Occipital lobe (tissue), 2 donors: Measurements from ENCODE around the gene TMEM179B. TPM values are rescaled to one million over a fixed set of nuclear protein-coding genes. Genes with fewer than 3 reads are reported as not detected.
"Not testable (repeated sequence)": the region's sequence is repeated elsewhere in the genome, so short reads cannot be mapped to it uniquely, and the experiment has no call there.

Experiments
- DNase-seq: peaks from one replicate; lab custom pipeline; 2025; lab: John Stamatoyannopoulos, UW
- total RNA-seq: library from RNA; depleted of rRNA; stranded (reverse); fragments of >200 nt; gene quantifications from one replicate; pipeline ENCODE4 v1.2.3, GENCODE V29; 2014

Gene TMEM179B, protein sequence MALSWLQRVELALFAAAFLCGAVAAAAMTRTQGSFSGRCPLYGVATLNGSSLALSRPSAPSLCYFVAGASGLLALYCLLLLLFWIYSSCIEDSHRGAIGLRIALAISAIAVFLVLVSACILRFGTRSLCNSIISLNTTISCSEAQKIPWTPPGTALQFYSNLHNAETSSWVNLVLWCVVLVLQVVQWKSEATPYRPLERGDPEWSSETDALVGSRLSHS
- 20.9 TPM for total RNA-seq

DNA sequence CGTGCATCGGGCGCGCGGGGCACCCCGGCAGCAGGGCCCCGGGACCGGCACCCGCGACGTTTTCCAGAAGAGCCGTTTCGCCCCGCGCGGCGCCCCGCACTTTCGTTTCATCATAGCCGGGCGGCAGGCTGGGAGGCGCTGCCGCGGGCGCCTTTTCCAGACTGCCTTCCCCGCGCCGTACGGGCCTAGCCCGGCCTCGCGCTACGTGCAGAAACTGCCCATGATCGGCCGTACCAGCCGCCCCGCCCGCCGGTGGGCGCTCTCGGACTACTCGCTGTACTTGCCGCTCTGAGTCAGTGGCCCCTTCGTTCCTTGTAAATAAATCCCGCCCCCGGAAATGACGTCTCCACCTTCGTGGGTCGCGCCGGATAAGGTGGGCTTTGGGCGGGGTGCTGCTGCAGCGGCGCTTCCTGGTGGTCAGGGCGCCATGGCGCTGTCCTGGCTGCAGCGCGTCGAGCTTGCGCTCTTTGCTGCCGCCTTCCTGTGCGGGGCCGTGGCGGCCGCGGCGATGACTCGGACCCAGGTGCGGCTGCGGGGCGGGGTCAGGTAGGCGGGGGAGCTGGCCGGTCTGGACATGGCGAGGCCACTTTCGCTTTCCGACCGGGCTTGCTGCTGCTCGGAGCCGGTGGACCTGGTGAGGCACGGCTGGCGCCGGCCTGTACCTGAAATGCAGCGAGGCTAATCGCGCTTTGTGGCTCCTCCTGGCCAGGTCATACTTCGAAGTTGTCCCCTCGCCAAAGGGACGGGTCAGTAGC, at the start of gene TMEM179B:
TSS of gene TMEM179B (plus strand) at position 398 of the 755 bp plus-strand sequence. CDS start at position 428, 30 bp downstream.
- peak; percentile 95 for DNase-seq

DNA sequence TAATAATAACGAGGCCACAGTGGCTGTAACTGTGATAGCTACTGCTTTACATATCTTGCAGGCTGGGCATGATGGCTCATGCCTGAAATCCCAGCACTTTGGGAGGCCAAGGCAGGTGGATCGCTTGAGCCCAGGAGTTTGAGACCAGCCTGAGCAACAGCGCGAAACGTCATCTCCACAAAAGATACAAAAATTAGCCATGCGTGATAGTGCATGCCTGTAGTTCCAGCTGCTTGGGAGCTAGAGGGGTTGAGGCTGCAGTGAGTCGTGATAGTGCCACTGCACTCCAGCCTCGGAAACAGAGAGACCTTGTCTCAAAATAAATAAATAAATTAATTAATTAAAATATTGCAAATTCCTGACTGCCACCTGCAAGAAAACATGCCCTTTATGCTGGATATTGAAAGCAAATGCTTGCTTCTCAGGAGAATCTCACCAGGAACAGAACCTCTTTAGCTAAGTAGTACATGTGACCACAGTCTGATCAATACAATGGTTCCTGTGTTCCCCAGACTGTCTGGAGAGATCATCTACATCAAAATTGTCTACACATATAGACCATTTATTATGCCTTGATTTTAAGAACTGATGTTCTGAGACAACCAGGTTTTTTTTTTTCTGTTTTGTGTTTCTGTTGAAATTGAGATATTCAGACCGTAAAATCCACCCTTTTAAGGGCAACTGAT, 39.6 kb upstream of the TMEM179B start:
- DNase-seq: no peak

DNA sequence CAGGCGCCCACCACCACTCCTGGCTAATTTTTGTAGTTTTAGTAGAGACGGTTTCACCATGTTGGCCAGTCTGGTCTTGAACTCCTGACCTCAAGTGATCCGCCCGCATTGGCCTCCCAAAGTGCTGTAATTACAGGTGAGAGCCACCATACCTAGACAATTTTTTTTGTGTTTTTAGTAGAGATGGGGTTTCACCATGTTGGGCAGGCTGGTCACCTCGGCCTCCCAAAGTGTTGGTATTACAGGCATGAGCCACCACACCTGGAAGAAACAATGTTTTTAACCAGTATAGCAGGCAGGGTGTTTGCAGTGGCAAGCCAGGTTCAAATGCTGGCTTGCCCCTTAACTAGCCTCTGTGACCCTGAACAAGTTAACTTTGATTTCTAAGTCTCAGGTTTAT, 37.3 kb upstream of the TMEM179B start:
- DNase-seq: not testable (repeated sequence)

DNA sequence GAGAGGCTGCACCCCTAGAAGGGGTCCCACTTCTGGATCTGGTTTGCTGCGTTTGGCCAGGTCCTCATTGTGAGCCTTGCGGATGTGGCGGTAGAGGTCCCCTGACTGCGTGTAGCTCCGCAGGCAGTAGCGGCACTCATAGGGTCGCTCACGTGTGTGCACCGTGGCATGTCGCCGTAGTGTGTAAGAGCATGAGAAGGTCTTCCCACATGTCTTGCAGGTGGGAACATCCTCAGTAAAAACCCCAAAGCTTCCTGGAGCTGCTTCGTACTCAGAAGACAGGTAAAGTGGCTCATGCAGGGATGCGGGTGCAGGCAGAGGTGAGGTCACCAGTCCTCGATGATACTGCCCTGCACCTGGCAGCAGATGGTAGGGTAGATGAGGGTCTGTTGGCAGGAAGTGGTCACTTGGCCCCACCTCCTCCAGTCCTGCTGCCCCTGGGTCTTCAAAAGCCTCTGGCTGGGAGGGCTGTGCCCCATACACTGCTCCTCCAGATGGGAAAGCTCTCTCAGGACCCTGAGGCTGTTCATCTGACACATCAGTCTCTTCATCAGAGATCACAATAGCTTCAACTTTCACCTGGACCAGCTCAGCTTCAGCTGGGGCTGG, 34.9 kb upstream of the TMEM179B start:
- no peak for DNase-seq

DNA sequence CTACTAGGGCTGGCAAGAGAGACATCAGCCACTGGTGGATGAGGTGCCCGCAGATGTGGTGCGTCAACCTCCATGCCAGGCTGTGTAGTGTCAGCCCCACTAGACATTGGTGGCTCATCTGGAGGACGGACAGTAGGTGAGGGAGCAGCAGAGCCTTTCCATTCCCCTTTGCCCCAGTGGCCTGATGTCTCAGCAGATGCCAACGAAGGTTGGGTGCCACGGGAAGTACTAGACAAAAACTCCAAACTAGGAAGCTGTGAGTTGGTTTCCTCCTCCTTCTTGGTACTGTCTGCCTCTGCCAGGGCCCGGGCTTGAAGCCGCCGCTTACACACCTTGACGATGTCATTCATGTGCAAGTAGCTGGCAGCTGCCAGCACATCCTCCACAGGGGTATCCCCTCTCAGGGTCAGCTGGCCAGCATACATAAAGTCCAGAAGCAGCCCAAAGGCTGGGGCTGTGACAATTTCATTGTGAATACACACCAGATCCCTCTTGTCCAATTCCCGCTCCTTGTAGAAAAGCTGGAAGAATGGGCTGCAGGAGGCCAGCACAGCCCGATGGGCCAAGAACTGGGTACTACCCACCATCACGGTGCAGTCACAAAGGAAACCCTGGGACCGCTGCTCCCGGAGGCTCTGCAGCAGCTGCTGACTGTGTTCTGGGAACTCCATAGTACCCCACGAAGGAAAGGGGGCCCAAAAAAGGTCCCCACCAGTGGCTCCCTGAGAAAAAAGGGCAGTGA, 34.0 kb upstream of the TMEM179B start:
- DNase-seq: no peak

DNA sequence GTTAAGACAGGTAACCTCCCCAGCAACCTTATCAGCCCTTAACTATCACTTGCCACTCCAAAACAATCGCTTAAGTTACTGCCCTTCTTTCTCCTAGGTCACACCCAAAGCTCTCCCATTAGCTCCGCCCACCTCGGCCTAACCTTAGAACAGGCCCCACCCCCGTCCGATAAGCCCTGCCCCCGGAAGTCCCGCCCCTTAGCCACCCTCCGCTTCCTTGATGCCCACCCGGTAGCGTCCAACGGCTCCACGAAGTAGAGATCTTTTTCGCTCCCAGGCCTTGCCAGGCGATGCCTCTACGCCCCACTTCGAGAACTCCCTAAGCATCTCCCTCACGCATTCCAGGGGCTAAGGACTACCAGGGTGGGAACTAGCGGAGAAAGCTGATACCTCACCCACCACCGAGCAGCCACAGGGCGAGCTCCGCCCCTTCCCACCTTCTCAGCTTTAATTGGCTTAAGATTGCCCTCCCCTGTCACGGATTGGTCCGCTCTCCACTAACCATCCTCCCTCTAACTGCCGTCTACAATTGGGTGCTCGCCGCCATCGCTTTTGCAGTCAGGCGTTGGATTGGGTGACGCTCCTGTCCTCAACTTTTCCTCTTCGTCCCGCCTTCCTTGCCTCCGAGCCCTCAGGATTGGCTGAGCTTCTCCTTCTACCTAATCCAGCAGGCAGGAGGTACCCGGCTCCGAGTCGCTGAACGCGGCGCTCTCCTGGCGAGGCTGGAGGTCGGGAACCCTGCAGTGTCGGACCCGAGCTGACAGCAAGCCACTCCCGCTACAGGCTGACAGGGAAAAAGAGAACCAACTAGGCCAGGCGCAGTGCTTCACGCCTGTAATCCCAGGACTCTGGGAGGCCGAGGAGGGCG, 33.2 kb upstream of the TMEM179B start, which contains the start of gene ZBTB3:
TSS of gene ZBTB3 (minus strand) at position 425 of the 868 bp plus-strand sequence. CDS start 496 bp downstream, outside the sequence.
- DNase-seq: peak; percentile 99

DNA sequence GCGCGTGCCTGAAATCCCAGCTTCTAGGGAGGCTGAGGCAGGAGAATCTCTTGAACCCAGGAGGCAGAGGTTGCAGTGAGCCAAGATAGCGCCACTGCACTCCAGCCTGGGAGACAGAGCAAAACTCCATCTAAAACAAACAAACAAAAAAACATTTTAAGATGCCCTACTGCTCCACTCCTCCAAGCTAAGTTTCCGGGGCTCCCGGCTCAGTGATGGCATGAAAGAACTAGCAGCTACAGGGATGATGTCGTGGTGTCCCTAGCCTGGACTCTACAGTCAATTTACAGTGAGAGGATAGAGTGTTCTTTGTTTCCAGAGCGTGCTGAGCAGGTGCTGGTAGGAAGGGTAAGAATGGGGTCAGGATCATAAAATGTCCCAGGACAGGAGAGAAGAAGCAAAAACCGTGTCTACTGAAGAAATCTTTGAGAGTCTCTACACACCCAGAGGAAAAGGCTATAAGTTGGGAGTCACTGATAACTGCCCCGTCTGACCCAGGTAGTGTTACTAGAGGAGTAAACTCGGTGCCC, 32.1 kb upstream of the TMEM179B start:
- DNase-seq: no peak

DNA sequence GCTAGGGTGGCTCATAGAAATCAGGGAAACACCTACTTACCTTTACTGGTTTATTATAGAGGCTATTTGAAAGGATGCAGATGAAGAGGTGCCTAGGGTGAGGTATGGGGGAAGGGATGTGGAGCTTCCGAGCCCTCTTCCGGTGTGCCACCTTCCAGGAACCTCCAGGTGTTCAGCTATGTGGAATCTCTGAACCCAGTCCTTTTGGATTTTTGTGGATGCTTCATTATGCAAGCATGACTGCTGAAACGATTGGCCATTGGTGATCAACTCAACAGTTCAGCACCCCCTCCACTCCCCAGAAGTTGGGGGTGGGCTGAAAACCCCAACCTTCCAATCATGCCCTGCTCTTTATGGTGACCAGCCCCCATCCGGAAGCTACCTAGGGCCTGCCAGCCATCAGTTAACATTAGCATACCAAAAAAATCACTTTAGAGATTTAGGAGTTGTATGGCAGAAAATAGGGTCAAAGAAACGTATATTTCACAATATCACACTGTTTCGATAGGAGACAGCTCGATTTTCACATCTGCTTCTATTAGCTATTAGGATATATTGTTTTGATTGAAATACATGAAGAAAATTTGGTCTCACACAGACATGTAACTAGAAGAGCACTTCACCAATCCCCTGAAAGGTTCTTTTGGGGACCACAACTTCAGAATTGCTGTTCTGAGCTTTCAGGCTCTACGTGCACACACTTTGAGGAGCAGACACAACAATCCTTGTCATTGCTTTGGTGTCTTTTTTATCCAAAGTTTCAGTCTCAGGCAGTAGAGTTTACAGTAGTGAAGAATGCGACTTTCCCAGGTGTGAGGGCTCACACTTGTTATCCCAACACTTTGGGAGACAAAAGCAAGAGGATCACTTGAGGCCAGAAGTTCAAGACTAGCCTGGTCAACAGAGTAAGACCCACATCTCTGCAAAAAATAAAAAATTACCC, 29.1 kb upstream of the TMEM179B start:
- no peak for DNase-seq

DNA sequence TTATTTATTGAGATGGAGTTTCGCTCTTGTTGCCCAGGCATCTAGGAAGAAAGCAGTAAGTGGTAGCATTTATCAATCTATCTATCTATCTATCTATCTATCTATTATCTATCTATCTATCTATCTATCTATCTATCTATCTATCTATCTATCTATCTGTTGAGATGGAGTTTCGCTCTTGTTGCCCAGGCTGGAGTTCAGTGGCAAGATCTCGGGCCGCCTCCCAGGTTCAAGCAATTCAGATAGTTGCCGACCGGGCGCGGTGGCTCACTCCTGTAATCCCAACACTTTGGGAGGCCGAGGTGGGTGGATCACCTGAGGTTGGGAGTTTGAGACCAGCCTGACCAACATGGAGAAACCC, 26.4 kb upstream of the TMEM179B start:
- DNase-seq: not testable (repeated sequence)

DNA sequence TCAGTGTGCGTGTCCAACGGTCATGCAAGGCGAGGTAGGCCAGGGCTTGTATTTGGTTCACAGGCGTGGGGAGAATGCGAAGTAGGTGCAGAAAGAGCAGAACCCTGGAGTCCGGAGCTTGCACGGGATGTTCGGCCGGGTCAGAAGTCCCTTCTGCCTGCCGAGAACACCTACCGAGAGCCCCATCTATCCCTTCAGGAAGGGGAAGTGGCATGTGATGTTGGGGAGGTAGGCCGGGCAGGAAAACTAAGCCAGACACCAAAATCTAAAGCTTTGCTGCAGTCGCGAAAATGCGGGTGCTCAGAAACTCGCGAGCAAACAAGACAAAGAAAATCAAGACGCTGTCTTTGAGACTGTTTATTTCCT, 16.4 kb upstream of the TMEM179B start:
- DNase-seq: peak; percentile 51

DNA sequence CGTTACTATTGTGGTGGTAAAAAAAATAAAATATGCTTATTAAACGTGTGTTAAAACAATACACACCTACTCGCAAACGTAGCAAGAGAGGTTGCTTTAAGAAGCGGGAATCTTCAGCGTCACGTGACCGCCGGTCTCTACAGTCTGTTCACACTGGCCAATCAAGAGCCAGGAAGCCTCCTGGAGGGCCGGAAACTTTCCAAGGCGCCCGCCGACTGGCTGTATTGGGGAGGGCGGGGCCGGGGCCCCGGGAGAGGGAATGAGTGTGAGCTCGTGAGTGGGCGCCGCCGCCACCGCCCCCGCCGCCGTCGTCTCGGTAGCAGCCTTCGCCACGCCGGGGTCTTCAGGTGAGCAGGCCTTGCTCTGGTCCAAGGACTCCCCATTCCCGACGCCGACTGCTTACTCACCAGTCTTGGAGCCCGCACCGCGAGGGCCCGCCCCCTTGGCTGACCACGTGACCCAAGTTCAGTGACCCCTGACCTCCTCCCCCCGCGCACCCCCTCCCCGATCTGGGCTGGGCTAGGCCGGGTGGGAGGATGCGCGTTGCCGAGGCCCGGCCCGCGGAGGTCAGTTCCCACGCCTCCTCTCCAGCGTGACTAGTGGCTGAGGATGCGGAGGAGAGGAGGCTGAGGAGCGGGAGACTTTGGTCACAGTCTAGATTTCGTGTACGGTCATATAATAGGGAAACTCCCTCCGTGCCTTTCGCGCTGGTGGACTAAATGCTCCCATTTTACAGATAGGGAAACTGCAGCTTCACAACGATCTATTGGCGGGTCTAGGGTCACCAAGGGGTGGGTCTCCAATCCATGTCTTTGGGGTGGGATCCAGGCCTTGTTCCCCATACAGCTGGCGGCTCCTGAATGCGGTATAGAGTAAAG, 15.8 kb upstream of the TMEM179B start, which contains the start of gene TAF6L:
TSS of gene TAF6L (plus strand) at position 253 of the 878 bp plus-strand sequence. CDS start 4,388 bp downstream, outside the sequence.
- peak; percentile 94 for DNase-seq

DNA sequence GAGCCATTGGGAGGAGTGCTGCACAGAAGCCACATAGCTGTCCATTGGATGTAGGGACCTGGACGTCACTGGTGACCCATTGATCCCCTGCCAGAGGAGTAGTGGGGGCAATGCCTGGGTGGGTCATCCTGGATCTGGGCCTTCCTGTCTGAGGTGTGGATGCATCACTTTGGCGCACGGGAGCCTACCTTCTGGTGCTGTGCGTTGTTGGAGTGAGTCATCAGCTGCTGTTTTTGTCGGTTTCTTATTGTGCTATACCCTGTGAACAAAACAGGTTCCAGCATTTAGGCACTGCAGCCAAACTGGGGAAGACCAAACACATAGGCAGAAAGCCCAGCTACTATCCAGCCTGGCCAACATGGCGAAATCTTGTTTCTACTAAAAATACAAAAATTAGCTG, 12.8 kb upstream of the TMEM179B start:
- DNase-seq: no peak

DNA sequence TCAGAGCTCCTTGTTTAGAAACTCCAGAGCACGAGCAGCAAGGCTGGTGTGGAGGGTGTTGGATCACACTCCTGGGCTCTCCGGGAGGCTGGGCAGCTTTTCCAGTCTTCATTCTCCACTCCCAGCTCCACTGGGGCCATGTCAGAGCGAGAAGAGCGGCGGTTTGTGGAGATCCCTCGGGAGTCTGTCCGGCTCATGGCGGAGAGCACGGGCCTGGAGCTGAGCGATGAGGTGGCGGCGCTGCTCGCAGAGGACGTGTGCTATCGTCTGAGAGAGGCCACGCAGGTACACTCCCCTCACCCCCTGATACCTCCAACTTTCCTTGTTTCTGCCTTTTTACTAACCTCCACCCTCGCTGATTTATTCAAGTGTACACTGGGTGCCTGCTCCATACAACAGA, 11.6 kb upstream of the TMEM179B start:
- DNase-seq: no peak

DNA sequence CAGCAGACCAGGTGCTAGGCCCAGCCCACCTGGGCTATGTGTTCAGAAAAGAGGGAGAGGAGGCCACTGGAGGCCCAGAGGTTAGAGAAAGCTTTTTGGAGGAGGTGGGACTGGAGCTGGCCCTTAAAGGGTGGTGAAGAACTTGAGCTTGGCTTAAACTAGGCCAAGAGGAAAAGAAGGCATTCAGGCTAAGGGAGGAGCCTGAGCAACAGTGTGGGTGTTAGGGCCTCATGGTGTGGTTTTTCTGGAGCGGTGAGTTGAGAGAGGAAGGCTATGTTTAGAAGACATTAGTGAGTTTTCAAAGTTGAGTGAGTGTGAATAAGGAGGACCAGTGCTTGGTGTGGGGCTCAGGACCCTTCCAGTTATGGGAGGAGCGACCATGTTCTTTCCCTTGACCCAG, 9.8 kb upstream of the TMEM179B start:
- DNase-seq: no peak

DNA sequence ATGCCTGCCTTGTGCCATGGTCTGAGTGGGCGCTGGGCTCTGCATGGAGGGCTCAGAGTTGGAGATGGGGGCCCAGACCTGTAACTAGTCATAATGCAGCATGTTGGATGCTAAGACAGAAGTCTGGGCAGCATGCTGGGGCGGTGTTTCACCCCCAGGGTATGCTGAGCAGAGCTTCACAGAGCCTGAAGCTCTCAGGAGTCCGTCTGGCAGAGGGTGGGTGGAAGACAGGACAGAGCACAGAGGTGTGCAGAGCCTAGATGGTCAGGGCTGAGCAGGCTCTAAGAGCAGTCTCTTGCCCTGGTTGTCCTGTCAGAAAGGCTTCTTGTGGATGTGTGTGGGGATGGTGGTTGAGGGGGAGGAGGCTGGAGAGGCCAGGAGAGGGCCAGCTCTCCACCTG, 8.8 kb upstream of the TMEM179B start:
- no peak for DNase-seq

DNA sequence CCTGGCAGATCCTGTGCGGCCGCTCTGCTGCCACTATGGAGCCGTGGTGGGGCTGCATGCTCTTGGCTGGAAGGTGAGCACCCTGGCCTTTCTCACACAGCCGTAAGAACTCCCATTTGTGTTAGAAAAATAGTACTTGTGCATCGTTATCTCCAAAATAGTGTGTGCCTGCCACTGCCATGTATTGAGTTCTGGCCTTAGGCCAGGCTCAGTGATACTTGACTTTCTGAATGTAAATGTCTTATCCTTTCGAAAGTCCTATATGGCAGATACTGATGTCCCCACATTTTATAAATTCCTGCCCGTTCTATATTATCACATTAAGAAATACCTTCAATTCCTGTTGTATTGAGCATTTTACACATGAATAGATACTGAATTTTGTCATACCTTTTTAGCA, 4.4 kb upstream of the TMEM179B start:
- no peak for DNase-seq

DNA sequence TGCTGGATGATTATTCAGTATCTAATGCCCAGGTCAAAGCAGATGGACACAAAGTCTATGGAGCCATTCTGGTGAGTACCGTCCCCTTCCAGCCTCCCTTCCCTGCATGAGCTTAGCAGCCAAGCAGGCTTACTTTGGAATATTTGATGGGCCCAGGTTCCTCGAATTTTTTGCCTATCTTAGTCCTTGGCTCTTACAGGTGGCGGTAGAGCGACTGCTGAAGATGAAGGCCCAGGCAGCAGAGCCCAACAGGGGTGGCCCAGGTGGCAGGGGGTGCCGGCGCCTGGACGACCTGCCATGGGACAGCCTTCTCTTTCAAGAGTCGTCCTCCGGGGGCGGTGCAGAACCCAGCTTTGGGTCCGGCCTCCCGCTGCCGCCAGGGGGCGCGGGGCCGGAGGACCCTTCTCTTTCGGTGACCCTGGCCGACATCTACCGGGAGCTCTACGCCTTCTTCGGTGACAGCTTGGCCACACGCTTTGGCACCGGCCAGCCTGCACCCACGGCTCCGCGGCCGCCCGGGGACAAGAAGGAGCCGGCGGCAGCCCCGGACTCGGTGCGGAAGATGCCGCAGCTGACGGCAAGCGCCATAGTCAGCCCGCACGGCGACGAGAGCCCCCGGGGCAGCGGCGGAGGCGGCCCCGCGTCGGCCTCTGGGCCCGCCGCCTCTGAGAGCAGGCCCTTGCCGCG, 741 bp upstream of the TMEM179B start:
- peak; percentile 71 for DNase-seq
